Pancreas (tissue), 10 donors: ENCODE results near the gene PXK. TPM values are rescaled to one million over a fixed set of nuclear protein-coding genes. Genes with fewer than 3 reads are reported as not detected.

Source experiments
- ATAC-seq, 4 donors: fragments of 200-7000 bp; cut with Tn5 transposase; one replicate each; pipeline versions ENCODE4 v1.8.0 to v1.9.1; 2020; ENCODE audit warnings: mild to moderate bottlenecking in 4 of 4, moderate library complexity in 4 of 4
- DNase-seq, 6 donors: peaks; one replicate each; pipeline ENCODE4 v3.0.0-alpha.2; 2020
- FAIRE-seq: peaks from 2 replicates; lab custom pipeline; 2012; peaks lifted over from hg19 to GRCh38; lab: Jason Lieb, UNC
- H3K27ac ChIP-seq, 4 donors: fragments of 200-600 bp; sonication (generic); 1 replicate in 3 of 4; 2 replicates in 1 of 4; pipeline versions ENCODE4 v1.5.0 to v1.8.0; 2020
- H3K27me3 ChIP-seq, 4 donors: fragments of 200-600 bp; one replicate each; pipeline ENCODE4 v1.8.0; 2021
- H3K36me3 ChIP-seq, 3 donors: fragments of 200-600 bp; sonication (generic) in 1 of 3; one replicate each; pipeline versions ENCODE4 v1.5.0 to v1.8.0; 2020 to 2021
- H3K4me1 ChIP-seq, 3 donors: fragments of 200-600 bp; one replicate each; pipeline ENCODE4 v1.8.0; 2021
- H3K4me3 ChIP-seq, 4 donors: fragments of 200-600 bp; sonication (generic) in 2 of 4; one replicate each; pipeline versions ENCODE4 v1.5.0 to v1.8.0; 2020 to 2021
- H3K9me3 ChIP-seq, 4 donors: fragments of 200-600 bp; one replicate each; pipeline ENCODE4 v1.8.0; 2021
- CTCF ChIP-seq, 4 donors: fragments of 200-600 bp; sonication (generic) in 3 of 4; IDR thresholded peaks; one replicate each; pipeline versions ENCODE4 v1.5.0 to v1.8.0; 2021; ENCODE audit warnings: antibody characterized with exemption in 4 of 4
- WGBS, 2 donors: extraction: QIAGEN DNeasy Blood & Tissue Kit; methylation state at CpG; one replicate each; pipeline ENCODE4 v1.1.7; 2013; 5-methylcytosine and 5-hydroxymethylcytosine counted together
- intact Hi-C, 3 donors: fragments of 100-400 bp; cut with DNase I; formaldehyde crosslinking; loops; one replicate each; pipeline versions ENCODE4 v1.11.1 to v1.14.2; 2022
- polyA plus RNA-seq, 2 donors: library from polyadenylated mRNA; stranded (reverse); fragments of 200-250 nt; gene quantifications; one replicate each; pipeline ENCODE4 v1.2.3, GENCODE V29; 2013
- total RNA-seq, 6 donors: library from RNA; stranded (reverse); fragmentation: NEBNext Ultra II Directional in 4 of 6; extraction: Animal tissue kit (Norgen Biotek cat#: 25700) in 4 of 6; gene quantifications; one replicate each; pipeline versions ENCODE4 v1.2.1 to v1.2.4, GENCODE V29; 2021 to 2023
- donor health status: healthy with polysubstance abuse.
- donor health status: DM: no; HTN: no; CAD: no; lungs with moderate emphysema.
- donor health status: DM: no; HTN: no; CAD: no.
- donor health status: control.
- donor health status: control.
- donor health status: Bipolar disorder and iron deficiency.
- donor health status: DM: yes; HTN: yes; CAD: no.
- donor health status: DM: no; HTN: no; CAD: no.
- donor health status: DM: no; HTN: no; CAD: no.
- donor health status: DM: yes; HTN: yes; CAD: no.

PXK gene
- total and polyA plus RNA-seq, 8 donors = 3.2 to 11.2 (median 7.4) TPM

- DNase-seq (no peak), FAIRE-seq (no peak), ATAC-seq (no peak)
- Histone ChIP-seq H3K27me3 (no peaks in the 10 kb centered on the region), H3K4me3 (no peak overlapping the region), H3K4me1 (no peaks in the 10 kb centered on the region), H3K36me3 (no peaks in the 10 kb centered on the region), H3K27ac (no peak overlapping the region), H3K9me3 (no peaks in the 10 kb centered on the region)
- WGBS, 2 donors = 84 to 90% methylated on average over 9 of the region's 9 CpGs
- intact Hi-C loops = loop anchor here in 1 of 3 donors (10.0 kb wide), 1 partner anchor 107 kb away; no protein-coding TSS in a partner anchor
- TF ChIP-seq CTCF (IDR thresholded peaks at IDR 0.05) = no peak
Measured at GRCh38 chr3:58291671-58292338, 40.9 kb upstream of the PXK start.

GRCh38 chr3:58292866-58293265, 39.8 kb upstream of the PXK start:
- DNase-seq (no peak), FAIRE-seq (no peak), ATAC-seq (no peak)
- Histone ChIP-seq H3K4me3 (no peak overlapping the region), H3K4me1 (no peaks in the 10 kb centered on the region), H3K9me3 (no peaks in the 10 kb centered on the region), H3K27ac (no peak overlapping the region), H3K36me3 (no peaks in the 10 kb centered on the region), H3K27me3 (no peaks in the 10 kb centered on the region)
- intact Hi-C loops = loop anchor here in 1 of 3 donors (10.0 kb wide), 1 partner anchor 108 kb away; no protein-coding TSS in a partner anchor
- no peak for TF ChIP-seq CTCF (IDR thresholded peaks at IDR 0.05)
- WGBS, 2 donors = 80 to 95% methylated on average over 10 of the region's 10 CpGs

- no peak for TF ChIP-seq CTCF (IDR thresholded peaks at IDR 0.05)
- intact Hi-C loops = loop anchor here in 1 of 3 donors (10.0 kb wide), 1 partner anchor 109 kb away; no protein-coding TSS in a partner anchor
- no peaks in the 10 kb centered on the region for H3K4me1 ChIP-seq
- 63 to 65% methylated on average over 9 of the region's 9 CpGs for WGBS, 2 donors
- H3K27ac ChIP-seq = no peak overlapping the region
- no peak for FAIRE-seq
- no peaks in the 10 kb centered on the region for H3K36me3 ChIP-seq
- H3K27me3 ChIP-seq = no peaks in the 10 kb centered on the region
- DNase-seq = no peak
- H3K4me3 ChIP-seq = no peak overlapping the region
- no peaks in the 10 kb centered on the region for H3K9me3 ChIP-seq
- ATAC-seq = no peak
Measured at GRCh38 chr3:58293516-58293915, 39.2 kb upstream of the PXK start.

DNA sequence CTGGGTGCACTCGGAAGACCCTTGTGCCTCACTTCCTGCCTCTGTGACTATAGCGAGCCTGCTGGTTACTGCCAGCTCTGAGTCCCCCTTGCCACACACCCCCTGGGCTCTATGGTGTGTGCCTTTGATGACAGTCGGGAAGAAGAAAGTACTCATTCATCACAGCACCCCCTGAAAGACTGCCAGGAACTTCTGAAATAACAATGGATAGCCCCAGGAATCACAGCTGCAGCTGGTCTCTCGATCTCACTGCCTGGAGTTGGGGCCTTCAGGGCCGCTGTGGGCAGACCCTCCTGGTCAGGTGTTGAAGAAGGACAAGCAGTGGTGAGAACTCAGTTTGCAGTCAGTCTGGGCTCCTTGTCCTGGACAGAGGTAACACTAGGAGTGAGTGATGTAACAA, 36.4 kb upstream of the PXK start:
- ATAC-seq (no peak), DNase-seq (no peak), FAIRE-seq (no peak)
- no peaks in the 10 kb centered on the region for H3K4me1 ChIP-seq
- H3K27ac ChIP-seq = no peak overlapping the region
- no peaks in the 10 kb centered on the region for H3K9me3 ChIP-seq
- H3K27me3 ChIP-seq = no peaks in the 10 kb centered on the region
- intact Hi-C loops = loop anchor here (5.0 to 10.0 kb wide), 3 partner anchors 109 to 114 kb away; no protein-coding TSS in a partner anchor
- no peaks in the 10 kb centered on the region for H3K36me3 ChIP-seq
- TF ChIP-seq CTCF (IDR thresholded peaks at IDR 0.05) = no peak
- H3K4me3 ChIP-seq = no peak overlapping the region
- WGBS, 2 donors = 55 to 66% methylated on average over 5 of the region's 5 CpGs

GRCh38 chr3:58296843-58297242, 35.8 kb upstream of the PXK start:
- TF ChIP-seq CTCF (IDR thresholded peaks at IDR 0.05) = no peak
- H3K4me3 ChIP-seq = no peak overlapping the region
- no peak overlapping the region for H3K27ac ChIP-seq
- intact Hi-C loops = loop anchor here (5.0 to 10.0 kb wide), 3 partner anchors 110 to 115 kb away; no protein-coding TSS in a partner anchor
- H3K4me1 ChIP-seq = no peaks in the 10 kb centered on the region
- DNase-seq (no peak), FAIRE-seq (no peak), ATAC-seq (no peak)
- H3K9me3 ChIP-seq = no peaks in the 10 kb centered on the region
- H3K36me3 ChIP-seq = no peaks in the 10 kb centered on the region
- no peaks in the 10 kb centered on the region for H3K27me3 ChIP-seq
- WGBS, 2 donors = 42 to 44% methylated on average over 6 of the region's 6 CpGs
